ENCODE results near the gene FKBP1A.
"Not testable (repeated sequence)": the region's sequence is repeated elsewhere in the genome, so short reads cannot be mapped to it uniquely, and the experiment has no call there.

The FKBP1A gene

DNA sequence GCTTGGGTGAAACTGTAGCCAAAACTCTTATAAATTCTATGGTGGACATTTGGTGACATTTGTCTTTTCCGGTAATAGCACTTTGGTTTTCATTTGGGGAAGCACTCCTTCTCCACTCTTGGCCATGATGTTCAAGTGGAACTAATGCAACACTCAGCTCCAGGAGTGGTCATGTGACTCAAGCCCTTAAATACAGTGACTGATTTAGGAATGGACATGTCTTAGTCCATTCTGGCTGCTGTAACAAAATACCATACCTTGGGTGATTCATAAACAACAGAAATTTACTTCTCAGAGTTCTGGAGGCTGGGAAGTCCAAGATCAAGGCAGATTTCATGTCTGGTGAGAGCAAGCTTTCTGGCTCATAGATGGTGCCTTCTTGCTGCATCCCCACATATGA, 10.8 kb upstream of the FKBP1A start:
- Histone ChIP-seq H3K4me3 (no peak overlapping the region), H3K36me3 (replicated peaks) (no peaks in the 10 kb centered on the region), H3K9me3 (no peaks in the 10 kb centered on the region), H3K4me1 (peaks cover 13% of the 10 kb centered on the region), H3K27me3 (ENCODE audit: low read depth) (no peaks in the 10 kb centered on the region)
- in situ Hi-C loops (cut with MboI; ENCODE audit: low sequenced_read_pairs): no loop called here
- DNase-seq (ENCODE audit: low spot score in 2 of 2): no peak

DNA sequence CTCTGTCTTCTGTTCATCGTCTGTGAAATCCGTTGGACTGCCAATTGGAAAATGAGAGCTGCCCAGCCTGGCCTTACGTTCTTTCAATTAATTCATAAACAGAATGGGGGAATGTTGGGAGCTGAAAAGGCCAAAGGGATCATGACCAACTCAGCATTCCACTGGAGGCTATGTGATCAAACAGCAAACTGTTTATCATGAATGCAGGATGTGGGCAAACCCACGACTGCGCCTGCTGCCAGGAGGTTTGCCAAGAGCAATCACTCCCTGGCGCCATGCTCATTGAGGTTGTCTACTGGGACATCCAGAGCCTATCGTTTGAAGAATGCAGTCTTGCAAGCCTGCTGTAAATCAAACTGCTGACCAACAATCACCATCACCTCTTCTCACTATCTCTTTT, 9.3 kb upstream of the FKBP1A start:
- DNase-seq (ENCODE audit: low spot score in 2 of 2): no peak
- no peaks in the 10 kb centered on the region for H3K9me3 ChIP-seq
- no peaks in the 10 kb centered on the region for H3K27me3 ChIP-seq (ENCODE audit: low read depth)
- H3K4me1 ChIP-seq: peaks cover 16% of the 10 kb centered on the region
- in situ Hi-C loops (cut with MboI; ENCODE audit: low sequenced_read_pairs): no loop called here
- no peak overlapping the region for H3K4me3 ChIP-seq
- H3K36me3 ChIP-seq (replicated peaks): no peaks in the 10 kb centered on the region

DNA sequence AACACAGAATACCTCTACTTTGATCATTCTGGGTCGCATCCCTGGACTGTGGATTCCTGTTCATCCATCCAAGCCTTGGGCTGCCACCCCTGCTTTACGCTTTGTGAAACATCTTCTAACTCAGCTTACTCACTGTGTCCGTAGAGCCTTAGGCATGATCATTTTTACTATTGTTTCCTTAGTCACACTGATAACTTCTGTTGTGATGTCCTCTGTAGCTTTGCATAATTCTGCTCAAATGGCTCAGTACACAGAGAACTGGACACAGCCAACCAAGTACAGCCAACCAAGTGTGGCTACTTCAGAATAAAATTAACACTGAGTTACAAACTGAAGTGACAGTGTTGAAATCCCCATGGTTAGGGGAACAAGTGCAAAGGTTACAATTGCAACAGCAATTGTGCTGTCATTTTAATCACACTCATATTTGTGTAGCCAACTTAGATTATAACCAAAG, 8.6 kb upstream of the FKBP1A start:
- Histone ChIP-seq H3K9me3 (no peaks in the 10 kb centered on the region), H3K4me3 (no peak overlapping the region), H3K4me1 (peaks cover 23% of the 10 kb centered on the region), H3K36me3 (replicated peaks) (no peaks in the 10 kb centered on the region), H3K27me3 (ENCODE audit: low read depth) (no peaks in the 10 kb centered on the region)
- in situ Hi-C loops (cut with MboI; ENCODE audit: low sequenced_read_pairs): no loop called here
- DNase-seq (ENCODE audit: low spot score in 2 of 2): no peak

DNA sequence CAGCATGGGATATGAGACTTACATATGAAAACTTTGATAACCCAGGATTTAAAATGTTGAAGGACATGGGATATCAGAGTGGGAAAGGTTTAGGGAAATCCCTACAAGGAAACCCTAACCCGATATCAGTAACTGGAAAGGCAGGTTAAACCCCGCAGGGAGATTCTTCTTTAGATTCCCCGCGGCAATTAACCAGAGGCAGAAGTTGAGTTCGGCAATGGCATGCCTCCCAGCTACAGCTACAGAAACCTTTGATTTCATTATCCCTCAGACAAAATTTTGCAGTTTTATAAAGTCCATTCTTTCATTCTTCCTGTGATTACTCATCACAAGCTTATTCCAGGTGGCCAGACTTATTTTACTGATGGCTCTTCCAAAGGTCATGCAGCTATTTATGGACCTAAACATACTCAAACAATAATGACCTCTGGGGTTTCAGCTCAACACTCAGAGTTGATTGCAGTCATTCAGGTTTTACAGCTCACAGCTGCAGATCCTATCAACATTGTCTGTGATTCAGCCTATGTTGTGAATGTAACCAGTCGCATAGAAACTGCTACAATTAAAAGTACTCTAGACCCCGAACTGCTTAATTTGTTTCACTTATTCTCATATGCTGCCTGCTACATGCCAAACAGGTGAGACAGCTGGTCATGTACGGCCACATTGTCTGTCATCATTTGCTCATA, 7.0 kb upstream of the FKBP1A start:
- H3K9me3 ChIP-seq: not testable (repeated sequence)

DNA sequence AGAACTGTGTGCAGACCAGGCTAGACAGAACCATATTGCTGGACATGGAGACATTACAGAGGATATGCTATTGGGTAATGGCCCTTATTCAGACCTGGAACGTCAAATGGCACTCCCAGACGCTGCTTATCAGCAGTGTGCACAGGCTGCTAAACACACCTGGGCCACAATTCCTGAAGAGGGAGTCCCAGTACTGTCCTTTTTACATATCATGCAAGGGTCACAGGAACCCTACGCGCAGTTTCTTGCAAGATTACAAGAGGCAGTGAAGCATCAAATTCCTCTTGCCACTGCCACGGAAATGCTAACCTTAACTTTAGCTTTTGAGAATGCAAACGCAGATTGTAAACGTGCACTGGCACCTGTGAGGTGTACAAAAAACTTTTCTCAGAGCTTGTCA, 5.3 kb upstream of the FKBP1A start:
- H3K4me3 ChIP-seq; H3K27me3 ChIP-seq (ENCODE audit: low read depth); H3K36me3 ChIP-seq (replicated peaks); DNase-seq (ENCODE audit: low spot score in 2 of 2); H3K9me3 ChIP-seq; in situ Hi-C loops (cut with MboI; ENCODE audit: low sequenced_read_pairs): not testable (repeated sequence)
- H3K4me1 ChIP-seq: peaks cover 26% of the 10 kb centered on the region

More for the DNA sequence above, 7.0 kb upstream of the FKBP1A start:
- H3K36me3 ChIP-seq (replicated peaks); H3K4me3 ChIP-seq; H3K27me3 ChIP-seq (ENCODE audit: low read depth); in situ Hi-C loops (cut with MboI; ENCODE audit: low sequenced_read_pairs): not testable (repeated sequence)
- peaks cover 26% of the 10 kb centered on the region for H3K4me1 ChIP-seq
- peak in 1 of 2 experiments; percentile 9 for DNase-seq (ENCODE audit: low spot score in 2 of 2)

DNA sequence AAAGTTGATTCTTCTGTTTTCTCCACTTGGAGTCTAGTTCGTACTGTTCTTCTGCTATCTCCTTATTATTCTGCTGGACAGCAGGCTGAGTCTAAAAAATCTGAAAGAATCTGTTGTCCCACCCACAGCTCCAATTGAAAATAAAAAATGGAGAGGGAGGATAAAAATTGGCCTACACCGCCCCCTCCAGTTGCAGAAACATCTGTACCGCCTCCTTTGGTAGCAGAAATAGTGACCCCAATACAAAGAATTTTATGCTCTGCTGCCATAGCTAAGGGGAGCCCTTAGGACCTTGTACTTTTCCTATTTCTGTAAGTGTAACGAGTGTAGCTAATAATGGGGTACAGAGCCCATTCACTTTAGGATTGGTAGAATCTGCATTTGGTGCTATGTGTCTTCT, 4.9 kb upstream of the FKBP1A start:
- in situ Hi-C loops (cut with MboI; ENCODE audit: low sequenced_read_pairs): no loop called here
- Histone ChIP-seq H3K4me3 (no peak overlapping the region), H3K36me3 (replicated peaks) (no peaks in the 10 kb centered on the region), H3K27me3 (ENCODE audit: low read depth) (no peaks in the 10 kb centered on the region), H3K4me1 (peaks cover 26% of the 10 kb centered on the region), H3K9me3 (no peaks in the 10 kb centered on the region)
- DNase-seq (ENCODE audit: low spot score in 2 of 2): no peak

- Histone ChIP-seq H3K9me3 (no peaks in the 10 kb centered on the region), H3K27me3 (ENCODE audit: low read depth) (no peaks in the 10 kb centered on the region), H3K36me3 (replicated peaks) (no peaks in the 10 kb centered on the region), H3K4me3 (no peak overlapping the region), H3K4me1 (peaks cover 26% of the 10 kb centered on the region)
- in situ Hi-C loops (cut with MboI; ENCODE audit: low sequenced_read_pairs): no loop called here
- peak; percentile 29 to 43 for DNase-seq (ENCODE audit: low spot score in 2 of 2)
Measured at GRCh38 chr20:1396702-1397101, 3.8 kb upstream of the FKBP1A start.

- Histone ChIP-seq H3K9me3 (no peaks in the 10 kb centered on the region), H3K4me1 (peaks cover 29% of the 10 kb centered on the region), H3K27me3 (ENCODE audit: low read depth) (no peaks in the 10 kb centered on the region), H3K36me3 (replicated peaks) (no peaks in the 10 kb centered on the region; the same call in 1 of the 2 replicates), H3K4me3 (no peak overlapping the region)
- in situ Hi-C loops (cut with MboI; ENCODE audit: low sequenced_read_pairs): no loop called here
- DNase-seq (ENCODE audit: low spot score in 2 of 2): no peak
Measured at GRCh38 chr20:1396264-1396663, 3.4 kb upstream of the FKBP1A start.

- no peaks in the 10 kb centered on the region for H3K27me3 ChIP-seq (ENCODE audit: low read depth)
- no peaks in the 10 kb centered on the region for H3K9me3 ChIP-seq
- in situ Hi-C loops (cut with MboI; ENCODE audit: low sequenced_read_pairs): no loop called here
- peaks cover 35% of the 10 kb centered on the region for H3K4me1 ChIP-seq
- peaks cover 3% of the 10 kb centered on the region; the same call in 1 of the 2 replicates for H3K36me3 ChIP-seq (replicated peaks)
- DNase-seq (ENCODE audit: low spot score in 2 of 2): no peak
- H3K4me3 ChIP-seq: no peak overlapping the region
Measured at GRCh38 chr20:1394686-1395085, 1.8 kb upstream of the FKBP1A start.

GRCh38 chr20:1393507-1393882, 641 bp upstream of the FKBP1A start:
- H3K4me3 ChIP-seq: peak overlapping the region; percentile 81
- H3K36me3 ChIP-seq (replicated peaks): peaks cover 5% of the 10 kb centered on the region; the same call in 1 of the 2 replicates
- H3K4me1 ChIP-seq: peaks cover 29% of the 10 kb centered on the region
- in situ Hi-C loops (cut with MboI; ENCODE audit: low sequenced_read_pairs): no loop called here
- no peaks in the 10 kb centered on the region for H3K27me3 ChIP-seq (ENCODE audit: low read depth)
- no peaks in the 10 kb centered on the region for H3K9me3 ChIP-seq
- no peak for DNase-seq (ENCODE audit: low spot score in 2 of 2)

- Histone ChIP-seq H3K4me1 (peaks cover 28% of the 10 kb centered on the region), H3K36me3 (replicated peaks) (peaks cover 5% of the 10 kb centered on the region; the same call in 1 of the 2 replicates), H3K27me3 (ENCODE audit: low read depth) (no peaks in the 10 kb centered on the region), H3K4me3 (peak overlapping the region; percentile 81), H3K9me3 (no peaks in the 10 kb centered on the region)
- in situ Hi-C loops (cut with MboI; ENCODE audit: low sequenced_read_pairs): no loop called here
- no peak for DNase-seq (ENCODE audit: low spot score in 2 of 2)
Measured at GRCh38 chr20:1392443-1392692, 486 bp downstream of the FKBP1A start.

DNA sequence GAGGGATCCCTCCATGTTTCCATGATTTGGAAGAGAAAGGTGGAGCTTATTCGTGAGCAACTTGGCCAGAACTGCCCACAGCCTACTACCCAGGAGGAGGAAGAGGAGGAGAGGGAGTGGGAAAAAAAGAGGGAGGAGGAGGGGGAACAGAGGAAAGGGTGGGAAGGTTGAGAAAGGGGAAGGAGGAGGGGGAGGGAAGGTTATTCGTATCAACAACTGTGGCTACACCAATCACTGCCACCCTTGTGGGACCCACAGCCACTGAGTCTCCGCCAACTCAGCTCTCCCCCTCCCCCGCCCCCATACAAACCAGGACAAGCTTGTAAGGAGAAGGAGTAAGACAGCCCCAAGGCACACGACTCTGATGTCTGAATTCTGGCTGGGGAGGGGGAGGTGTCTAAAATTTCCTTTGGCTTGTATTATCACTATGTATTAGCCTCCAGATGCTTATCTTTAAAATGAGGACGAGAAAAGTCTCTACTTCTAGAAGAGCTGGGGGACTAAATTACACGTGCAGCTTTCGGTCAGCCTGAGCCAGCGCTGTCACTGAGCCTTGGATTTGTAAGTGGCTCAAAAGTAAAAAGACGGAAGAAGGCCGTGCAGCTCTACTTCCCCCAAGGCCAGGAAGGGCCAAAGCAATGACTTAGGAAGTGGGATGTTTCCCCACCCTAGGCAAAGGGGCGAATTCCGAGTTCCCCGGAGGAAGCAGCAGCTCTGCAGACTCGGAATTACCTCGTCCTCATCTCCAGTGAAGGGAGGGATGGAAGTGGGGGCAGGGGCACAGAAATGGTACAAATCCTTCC, 1.0 kb downstream of the FKBP1A start:
- Histone ChIP-seq H3K4me1 (peaks cover 23% of the 10 kb centered on the region), H3K36me3 (replicated peaks) (peaks cover 5% of the 10 kb centered on the region; the same call in 1 of the 2 replicates), H3K9me3 (no peaks in the 10 kb centered on the region), H3K4me3 (peak overlapping the region; percentile 81), H3K27me3 (ENCODE audit: low read depth) (no peaks in the 10 kb centered on the region)
- DNase-seq (ENCODE audit: low spot score in 2 of 2): peak; percentile 53 to 68
- in situ Hi-C loops (cut with MboI; ENCODE audit: low sequenced_read_pairs): no loop called here

DNA sequence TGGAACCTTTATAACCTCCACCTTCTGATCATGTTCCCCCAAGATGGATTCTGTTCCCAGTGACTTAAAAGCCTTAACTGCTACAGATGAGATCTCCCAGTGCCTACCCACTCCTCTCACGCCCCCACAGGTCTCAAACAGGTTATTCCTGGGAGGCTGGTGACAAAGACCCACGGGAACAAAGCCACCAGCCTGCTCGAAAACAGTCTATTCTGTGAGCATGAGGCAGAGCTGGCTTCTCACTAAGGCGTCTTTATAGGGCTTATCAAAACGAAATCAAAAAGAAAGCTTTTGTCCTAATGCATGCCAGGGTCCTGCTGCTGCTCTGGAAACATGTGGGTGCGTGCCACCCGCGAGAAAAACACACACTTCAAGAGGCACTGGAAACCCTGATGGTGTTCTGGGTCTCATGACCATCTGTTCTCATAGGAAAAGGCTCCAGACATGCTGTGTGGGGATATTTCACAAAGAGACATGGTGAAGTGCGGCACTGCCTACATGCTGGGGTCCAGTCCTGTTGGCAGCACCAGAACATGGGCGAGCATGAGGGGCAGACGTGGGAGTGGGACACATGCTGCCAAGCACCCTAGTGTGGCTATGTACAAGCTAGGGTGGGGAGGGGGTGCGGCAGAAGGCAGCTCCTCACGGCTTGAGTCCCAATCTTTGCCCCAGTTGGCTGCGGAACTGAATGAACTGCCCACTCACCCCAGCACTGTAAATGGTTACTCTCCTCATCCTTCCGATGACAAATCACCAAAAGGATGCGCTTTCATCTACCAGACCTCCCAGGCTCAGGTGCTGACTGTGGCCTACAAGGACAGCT, 2.1 kb downstream of the FKBP1A start:
- no peak for DNase-seq (ENCODE audit: low spot score in 2 of 2)
- Histone ChIP-seq H3K27me3 (ENCODE audit: low read depth) (no peaks in the 10 kb centered on the region), H3K4me1 (peaks cover 15% of the 10 kb centered on the region), H3K9me3 (no peaks in the 10 kb centered on the region), H3K4me3 (peak overlapping the region; percentile 81), H3K36me3 (replicated peaks) (peaks cover 14% of the 10 kb centered on the region)
- in situ Hi-C loops (cut with MboI; ENCODE audit: low sequenced_read_pairs): no loop called here
